Calu3 (cell line): Measurements from ENCODE around the gene DLGAP1. TPM values are rescaled to one million over a fixed set of nuclear protein-coding genes. Genes with fewer than 3 reads are reported as not detected.

ENCODE experiments used
- BruUV-seq: library from RNA; stranded (reverse); fragments of 400-500 nt; replicated peaks from 2 replicates; lab custom pipeline; 2021; lab: Mats Ljungman, UMichigan
- CTCF ChIA-PET: fragments of 300-600 bp; sonication (Branson Sonifier 250); formaldehyde crosslinking; loops from one replicate; lab custom pipeline; 2022; ENCODE audit warnings: antibody characterized with exemption; lab: Charles Lee
- DNase-seq: peaks from one replicate; pipeline ENCODE4 v3.0.0; 2022
- H3K27ac Mint-ChIP-seq: one replicate; pipeline ENCODE4 v1.8.0; 2022; ENCODE audit warnings: mixed read lengths; ENCODE audit not compliant: unreplicated experiment
- H3K27me3 Mint-ChIP-seq: one replicate; pipeline ENCODE4 v1.8.0; 2022; ENCODE audit warnings: mixed read lengths; ENCODE audit not compliant: unreplicated experiment
- H3K36me3 Mint-ChIP-seq: one replicate; pipeline ENCODE4 v1.8.0; 2022; ENCODE audit warnings: mild to moderate bottlenecking, moderate library complexity, mixed read lengths; ENCODE audit not compliant: insufficient read depth, unreplicated experiment
- H3K4me1 Mint-ChIP-seq: one replicate; pipeline ENCODE4 v1.8.0; 2022; ENCODE audit warnings: mild to moderate bottlenecking, low read depth, mixed read lengths; ENCODE audit not compliant: unreplicated experiment
- H3K4me3 Mint-ChIP-seq: one replicate; pipeline ENCODE4 v1.8.0; 2022; ENCODE audit warnings: mild to moderate bottlenecking, low read depth, moderate library complexity, mixed read lengths; ENCODE audit not compliant: unreplicated experiment
- H3K9me3 Mint-ChIP-seq: one replicate; pipeline ENCODE4 v1.8.0; 2022; ENCODE audit warnings: low read depth, mixed read lengths; ENCODE audit not compliant: unreplicated experiment
- intact Hi-C: fragments of 100-400 bp; cut with micrococcal nuclease; formaldehyde crosslinking; loops from one replicate; pipeline ENCODE4 v1.10.0; 2022; ENCODE audit not compliant: unreplicated experiment
- total RNA-seq: library from RNA; stranded (reverse); gene quantifications from 2 replicates; pipeline ENCODE4 v1.2.3, GENCODE V29; 2022
- TF ChIP-seq, protein P1 (sequence below): fragments of 200-600 bp; IDR thresholded peaks from one replicate; pipeline ENCODE4 v1.8.0; 2022; ENCODE audit warnings: antibody characterized with exemption; ENCODE audit not compliant: unreplicated experiment

Gene DLGAP1
- total RNA-seq, 1 experiment from 2014 or later = 9.0 TPM

DNA sequence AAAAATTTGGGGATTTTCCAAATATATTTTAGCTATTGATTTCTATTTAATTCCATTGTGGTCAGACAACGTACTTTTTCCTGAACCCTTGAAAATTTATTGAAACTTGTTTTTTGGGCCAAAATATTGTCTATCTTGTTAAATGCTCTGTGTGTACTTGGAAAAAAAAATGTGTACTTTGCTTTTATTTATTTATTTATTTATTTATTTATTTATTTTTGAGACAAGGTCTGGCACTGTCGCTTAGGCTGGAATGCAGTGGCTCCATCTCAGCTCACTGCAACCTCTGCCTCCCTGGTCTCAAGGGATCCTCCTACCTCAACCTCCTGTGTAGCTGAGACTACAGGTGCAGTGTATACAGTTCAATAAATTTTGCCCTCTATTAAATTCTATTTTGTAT lies 910.6 kb downstream of the DLGAP1 start:
- Mint-ChIP-seq H3K4me1 (peaks cover 38% of the 10 kb centered on the region), H3K27me3 (no peaks in the 10 kb centered on the region), H3K27ac (no peak overlapping the region), H3K36me3 (no peaks in the 10 kb centered on the region), H3K9me3 (no peaks in the 10 kb centered on the region), H3K4me3 (no peak overlapping the region)
- DNase-seq = no peak
- intact Hi-C loops = no loop called here
- TF ChIP-seq, protein P1, sequence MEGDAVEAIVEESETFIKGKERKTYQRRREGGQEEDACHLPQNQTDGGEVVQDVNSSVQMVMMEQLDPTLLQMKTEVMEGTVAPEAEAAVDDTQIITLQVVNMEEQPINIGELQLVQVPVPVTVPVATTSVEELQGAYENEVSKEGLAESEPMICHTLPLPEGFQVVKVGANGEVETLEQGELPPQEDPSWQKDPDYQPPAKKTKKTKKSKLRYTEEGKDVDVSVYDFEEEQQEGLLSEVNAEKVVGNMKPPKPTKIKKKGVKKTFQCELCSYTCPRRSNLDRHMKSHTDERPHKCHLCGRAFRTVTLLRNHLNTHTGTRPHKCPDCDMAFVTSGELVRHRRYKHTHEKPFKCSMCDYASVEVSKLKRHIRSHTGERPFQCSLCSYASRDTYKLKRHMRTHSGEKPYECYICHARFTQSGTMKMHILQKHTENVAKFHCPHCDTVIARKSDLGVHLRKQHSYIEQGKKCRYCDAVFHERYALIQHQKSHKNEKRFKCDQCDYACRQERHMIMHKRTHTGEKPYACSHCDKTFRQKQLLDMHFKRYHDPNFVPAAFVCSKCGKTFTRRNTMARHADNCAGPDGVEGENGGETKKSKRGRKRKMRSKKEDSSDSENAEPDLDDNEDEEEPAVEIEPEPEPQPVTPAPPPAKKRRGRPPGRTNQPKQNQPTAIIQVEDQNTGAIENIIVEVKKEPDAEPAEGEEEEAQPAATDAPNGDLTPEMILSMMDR = no peak
- CTCF ChIA-PET = interaction anchor here (0.7 kb wide), 1 partner anchor 131 kb away, joined by 3 read pairs; no protein-coding TSS in a partner anchor
- no TSS peak for BruUV-seq

DNA sequence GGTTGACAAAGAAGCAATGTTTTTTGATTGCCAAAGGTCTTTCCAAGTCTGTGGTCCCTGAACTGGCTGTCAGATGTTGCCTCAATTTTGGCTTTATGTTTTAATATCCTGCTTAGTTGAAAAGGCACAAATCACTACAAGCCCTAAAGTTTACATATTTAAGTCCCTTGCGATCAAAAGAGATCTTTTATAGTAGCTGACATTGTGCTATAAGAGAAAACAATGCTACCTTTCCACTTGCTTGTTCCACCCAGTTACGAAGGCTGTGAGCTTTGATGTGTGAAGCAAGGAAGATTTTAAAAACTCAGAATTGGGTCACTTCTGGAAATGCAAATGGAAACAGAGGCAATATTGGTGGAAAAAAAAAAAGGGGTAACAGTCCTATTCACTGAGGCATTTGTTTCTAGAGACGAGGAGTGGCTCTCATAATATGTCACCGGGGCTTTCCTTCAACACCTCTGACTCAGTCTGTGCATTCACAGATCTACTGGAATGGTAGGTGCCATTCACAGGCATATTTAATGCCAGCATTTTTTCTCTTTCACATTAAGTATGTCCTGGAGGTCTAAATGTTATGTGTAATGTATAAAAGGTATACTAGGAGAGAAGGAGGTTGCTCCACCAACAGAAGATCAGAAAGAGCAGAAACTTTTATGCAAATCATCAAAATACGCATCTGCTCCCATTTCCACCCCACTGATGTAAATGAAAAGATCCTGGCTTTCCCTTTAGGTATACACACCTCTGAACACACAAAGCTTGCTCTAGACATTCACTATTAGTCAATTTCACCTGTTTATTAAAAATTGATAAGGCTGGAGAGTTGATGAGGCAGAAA lies 913.3 kb downstream of the DLGAP1 start:
- peak; percentile 21 for DNase-seq
- TSS peak; percentile 92 for BruUV-seq
- TF ChIP-seq, protein P1 = no peak
- Mint-ChIP-seq H3K4me1 (peaks cover 43% of the 10 kb centered on the region), H3K9me3 (no peaks in the 10 kb centered on the region), H3K27me3 (no peaks in the 10 kb centered on the region), H3K36me3 (no peaks in the 10 kb centered on the region), H3K27ac (peak overlapping the region; percentile 81), H3K4me3 (peak overlapping the region; percentile 38)
- intact Hi-C loops = loop anchor here (2.0 kb wide), 2 partner anchors 43 to 85 kb away; no protein-coding TSS in a partner anchor
- CTCF ChIA-PET = interaction anchor here (0.6 to 1.0 kb wide), 2 partner anchors 13 to 14 kb away, joined by 3 to 7 read pairs; no protein-coding TSS in a partner anchor

DNA sequence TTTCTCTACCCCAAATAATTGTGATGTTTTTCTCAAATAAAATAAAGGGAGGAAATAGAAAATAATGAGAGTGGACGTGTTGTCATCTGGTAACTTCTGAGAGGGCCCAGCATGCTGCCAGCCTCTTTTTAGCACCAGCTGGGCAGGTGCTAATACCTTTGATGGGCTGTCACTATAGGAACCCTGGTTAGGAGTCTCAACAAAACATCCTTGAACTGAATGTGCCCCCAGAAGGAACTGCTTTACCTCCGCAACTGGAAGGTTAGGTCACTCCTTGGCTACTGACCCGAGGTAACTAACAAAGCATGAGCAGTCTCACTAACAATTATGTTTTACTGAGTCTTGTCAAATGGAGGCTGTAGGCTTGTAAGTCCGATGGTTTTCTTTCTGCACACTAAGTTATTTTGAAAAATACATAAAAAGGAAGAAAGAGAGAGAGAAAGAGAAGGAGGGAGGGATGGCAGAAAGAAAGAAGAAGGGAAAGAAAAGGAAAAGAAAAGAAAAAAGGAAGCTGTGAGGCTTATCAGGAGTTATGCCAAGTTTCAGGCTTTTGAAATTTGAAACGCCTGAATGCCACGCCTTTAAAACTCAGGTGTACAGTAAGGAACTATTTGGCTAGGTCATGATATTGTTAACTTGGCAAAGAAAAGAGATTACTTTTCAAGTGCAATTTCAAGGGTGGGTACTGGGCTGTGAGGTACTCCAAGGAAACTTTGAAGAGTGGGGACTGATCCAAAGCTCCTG lies 914.1 kb downstream of the DLGAP1 start:
- TF ChIP-seq, protein P1 = no peak
- H3K27me3 Mint-ChIP-seq = no peaks in the 10 kb centered on the region
- peak; percentile 44 for DNase-seq
- BruUV-seq = no TSS peak
- intact Hi-C loops = loop anchor here (2.0 kb wide), 2 partner anchors 44 to 84 kb away; no protein-coding TSS in a partner anchor
- no peaks in the 10 kb centered on the region for H3K9me3 Mint-ChIP-seq
- no peaks in the 10 kb centered on the region for H3K36me3 Mint-ChIP-seq
- H3K27ac Mint-ChIP-seq = peak overlapping the region; percentile 81
- H3K4me3 Mint-ChIP-seq = peak overlapping the region; percentile 38
- H3K4me1 Mint-ChIP-seq = peaks cover 43% of the 10 kb centered on the region
- CTCF ChIA-PET = interaction anchor here (0.6 to 1.0 kb wide), 3 partner anchors 12 to 125 kb away, joined by 3 to 7 read pairs (median 4); no protein-coding TSS in a partner anchor

DNA sequence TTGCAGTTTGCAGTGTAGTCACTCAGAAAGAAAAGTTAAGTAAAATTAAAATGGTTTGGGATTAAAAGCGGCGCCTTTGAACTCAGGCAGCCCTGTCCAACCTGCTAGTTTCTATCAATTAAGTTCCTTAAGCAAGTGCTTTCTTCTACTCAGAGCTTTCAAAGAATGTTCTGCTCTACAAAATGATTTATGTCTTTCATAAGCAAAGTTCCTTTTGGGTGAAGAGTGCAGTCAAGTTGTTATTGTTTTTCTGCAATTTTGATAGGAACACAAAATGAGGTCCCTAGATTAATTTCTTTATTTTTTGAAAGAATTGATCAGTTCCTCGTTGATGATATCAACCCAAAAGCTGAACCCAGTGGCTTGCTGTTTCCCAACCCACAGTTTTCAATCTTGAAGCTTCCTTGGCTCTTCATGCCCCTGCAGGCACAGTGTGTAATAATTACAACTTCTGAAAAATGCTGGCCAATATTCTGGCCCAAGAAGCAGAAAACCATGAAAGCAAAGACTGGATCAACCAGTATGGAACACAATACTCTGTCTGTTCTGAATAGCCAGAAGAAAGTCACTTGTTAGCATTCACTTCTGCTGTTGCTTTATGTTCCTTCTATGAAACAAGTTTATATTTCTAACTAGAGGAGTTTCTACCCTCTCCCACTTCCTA lies 916.0 kb downstream of the DLGAP1 start:
- DNase-seq = peak; percentile 28

More for the DNA sequence above, 916.0 kb downstream of the DLGAP1 start:
- no TSS peak for BruUV-seq
- Mint-ChIP-seq H3K27ac (no peak overlapping the region), H3K36me3 (no peaks in the 10 kb centered on the region), H3K4me1 (peaks cover 43% of the 10 kb centered on the region), H3K4me3 (no peak overlapping the region), H3K9me3 (no peaks in the 10 kb centered on the region), H3K27me3 (no peaks in the 10 kb centered on the region)
- TF ChIP-seq, protein P1 = no peak
- CTCF ChIA-PET = no interaction called here
- intact Hi-C loops = no loop called here
